CD4-positive, alpha-beta T cell treated with Interleukin-10 for 1 hour (primary cell): ENCODE results near the gene MEGF11.
A peak's percentile ranks its signal among the peaks of the same experiment; 100 is the strongest.

Experiments
- DNase-seq: peaks from one replicate; pipeline ENCODE4 v3.0.0-alpha.2; 2020

The MEGF11 gene

DNA sequence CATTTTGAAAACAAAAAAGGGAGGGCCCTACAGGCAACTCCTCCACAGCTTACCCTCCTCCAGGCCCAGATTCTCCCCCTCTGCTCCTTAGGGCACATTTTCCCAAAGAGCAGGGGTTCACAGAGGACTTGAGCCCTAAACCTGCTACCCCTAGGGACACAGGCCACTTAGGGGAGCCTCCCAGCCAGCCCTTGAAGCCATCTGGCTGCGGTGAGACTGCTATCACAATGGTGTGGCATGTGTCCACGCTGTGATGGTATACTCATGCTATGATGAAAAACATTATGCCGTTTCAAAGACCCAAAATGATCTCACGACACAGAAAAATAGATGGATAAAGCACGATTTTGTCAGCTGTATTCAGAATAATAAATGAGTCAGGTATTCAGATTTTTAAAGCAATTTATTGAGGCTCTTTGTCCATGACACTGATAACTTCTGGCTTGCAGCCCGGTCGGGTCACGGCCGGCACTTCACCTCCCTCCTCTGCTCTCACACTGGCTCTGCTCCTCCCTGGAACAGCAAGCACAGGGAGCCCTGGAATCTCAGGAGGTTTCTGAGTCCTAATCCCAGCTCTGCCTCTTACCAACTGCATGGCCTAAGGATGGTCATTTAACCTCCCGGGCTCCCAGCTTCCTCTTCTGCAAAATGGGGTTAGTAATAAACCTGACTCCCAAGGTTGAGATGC, 115.3 kb downstream of the MEGF11 start:
- DNase-seq, result no peak

GRCh38 chr15:66136948-66137347, 116.6 kb downstream of the MEGF11 start:
- DNase-seq, result no peak

- DNase-seq, result no peak
Observed at GRCh38 chr15:66135664-66136063, 117.9 kb downstream of the MEGF11 start.

DNA sequence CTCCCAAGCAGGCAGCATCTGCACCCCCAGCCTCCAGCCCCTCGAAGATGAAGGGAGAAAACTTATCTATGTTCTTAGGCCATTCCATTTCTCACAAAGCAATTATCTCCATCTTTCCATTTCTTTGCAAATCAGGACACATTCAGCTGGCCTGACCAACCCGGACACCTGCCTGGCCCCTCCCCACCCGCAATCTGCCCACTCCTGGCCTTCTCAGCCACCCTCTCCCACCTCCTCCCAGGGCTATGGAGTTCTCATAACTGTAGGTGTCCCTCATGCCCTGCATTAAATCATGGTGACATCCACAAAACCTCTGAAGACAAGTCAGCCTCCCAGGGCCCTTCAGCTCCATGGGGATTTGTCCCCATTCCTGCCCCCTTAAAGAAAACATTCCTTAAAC, 119.3 kb downstream of the MEGF11 start:
- DNase-seq, result no peak

GRCh38 chr15:66133247-66133885, 120.2 kb downstream of the MEGF11 start:
- no peak for DNase-seq

GRCh38 chr15:66132251-66132816, 121.2 kb downstream of the MEGF11 start:
- no peak for DNase-seq

GRCh38 chr15:66131831-66132230, 121.7 kb downstream of the MEGF11 start:
- DNase-seq, result no peak

DNA sequence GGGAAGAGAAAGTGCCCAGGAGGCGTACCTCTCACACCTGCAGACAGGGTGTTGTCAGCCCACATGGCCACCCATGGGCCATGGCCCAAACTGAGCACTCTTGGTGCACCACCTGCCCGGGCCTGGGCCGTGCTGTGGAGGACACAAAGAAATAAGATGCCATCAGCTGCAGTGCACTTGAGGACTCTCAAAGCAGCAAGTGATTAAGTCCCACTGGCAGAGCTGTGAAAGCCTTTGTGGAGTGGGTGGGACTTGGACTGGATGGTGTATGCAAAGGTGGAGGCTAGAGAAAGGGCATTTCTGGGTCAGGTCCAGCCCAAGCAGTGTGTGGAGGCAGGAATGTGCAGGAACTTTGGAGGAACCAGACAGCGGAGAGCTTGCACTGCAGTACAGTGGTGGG, 122.3 kb downstream of the MEGF11 start:
- no peak for DNase-seq

DNA sequence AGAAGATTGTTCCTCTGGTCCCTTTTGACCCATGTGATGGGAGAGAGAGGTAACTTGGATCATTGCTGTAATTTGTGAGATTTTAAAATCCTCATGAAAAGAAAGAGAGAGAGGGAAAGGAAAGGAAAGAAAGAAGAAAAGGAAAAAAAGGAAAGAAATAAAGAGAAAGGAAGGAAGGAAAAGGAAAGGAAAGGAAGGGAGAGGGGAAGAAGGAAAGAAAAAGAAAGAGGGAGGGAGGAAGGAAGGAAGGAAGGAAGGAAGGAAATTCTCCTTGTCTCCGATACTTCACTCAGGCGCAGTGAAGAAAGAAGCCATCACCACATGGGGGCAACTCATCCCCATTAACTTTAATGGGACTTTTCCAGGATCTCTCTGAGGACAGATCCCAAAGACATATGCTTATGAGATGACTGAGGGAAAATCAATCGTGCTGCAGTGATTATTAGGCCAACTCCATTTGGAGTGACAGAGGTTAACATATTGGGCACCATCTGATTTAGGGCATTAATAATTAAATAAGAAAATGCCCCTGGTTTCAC, 123.0 kb downstream of the MEGF11 start:
- no peak for DNase-seq

DNA sequence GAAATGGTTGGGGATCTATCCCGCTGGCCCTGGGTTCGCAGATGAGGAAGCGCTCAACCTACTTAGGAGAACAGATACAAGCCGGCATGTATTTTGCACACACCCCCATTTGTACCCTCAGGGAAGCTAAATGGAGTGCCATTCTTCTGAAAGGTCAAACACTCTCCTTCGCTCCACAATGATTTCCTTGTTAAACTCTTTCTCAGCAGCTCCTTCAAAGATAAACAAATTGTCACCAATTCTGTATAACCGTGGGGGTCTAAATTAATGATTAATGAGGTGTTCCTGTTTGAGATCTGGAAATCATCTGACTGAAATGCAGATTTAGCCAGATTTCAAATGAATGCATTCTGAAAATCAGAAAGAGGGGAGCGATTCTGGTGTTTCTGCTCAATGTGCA, 124.0 kb downstream of the MEGF11 start:
- DNase-seq, result no peak

DNA sequence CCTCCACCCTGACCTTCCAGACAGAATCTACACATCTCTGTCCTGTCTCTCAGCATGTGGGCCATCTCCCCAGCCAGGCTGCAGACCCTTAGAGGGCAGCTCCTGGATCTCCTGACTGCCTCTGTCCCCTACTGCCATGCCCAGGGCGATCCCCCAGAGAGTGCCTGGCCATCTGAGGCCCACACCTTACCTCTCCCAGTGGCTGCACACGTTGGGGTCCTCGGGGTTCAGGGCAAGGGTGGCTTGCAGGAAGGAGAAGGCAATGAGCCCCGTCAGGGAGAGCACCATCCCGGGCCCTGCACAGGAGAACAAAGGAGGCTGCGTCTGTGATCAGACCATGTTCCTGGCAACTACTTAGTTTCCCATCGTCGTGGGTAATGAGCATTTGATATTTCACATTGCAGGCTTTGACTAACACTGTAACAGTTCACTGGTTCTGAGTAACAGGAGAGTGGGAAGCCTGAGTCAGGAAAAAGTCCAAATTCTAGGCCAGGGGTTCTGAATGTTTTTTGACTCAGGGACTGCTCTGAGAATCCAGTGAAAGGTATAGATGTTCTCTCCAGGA, 125.4 kb downstream of the MEGF11 start:
- DNase-seq, result no peak

DNA sequence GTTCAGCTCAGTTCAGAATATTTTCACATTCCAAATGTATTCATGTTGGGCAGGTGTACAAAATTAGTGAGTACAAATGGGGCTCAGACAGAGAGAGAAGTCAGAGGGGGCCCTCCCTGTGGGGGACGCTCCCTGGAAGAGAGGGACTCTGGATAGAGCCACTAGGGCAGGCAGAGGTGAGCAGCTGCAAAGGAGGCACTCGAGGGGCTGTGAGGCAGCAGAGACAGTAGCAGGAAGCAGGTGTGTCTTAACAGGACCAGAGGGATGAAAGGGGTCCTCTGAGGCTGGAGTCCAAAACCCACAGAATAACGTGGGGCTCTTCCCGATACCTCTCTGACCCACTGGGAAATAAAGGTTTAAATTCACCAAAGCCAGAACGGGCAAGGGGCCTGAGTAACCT, 127.1 kb downstream of the MEGF11 start:
- no peak for DNase-seq

DNA sequence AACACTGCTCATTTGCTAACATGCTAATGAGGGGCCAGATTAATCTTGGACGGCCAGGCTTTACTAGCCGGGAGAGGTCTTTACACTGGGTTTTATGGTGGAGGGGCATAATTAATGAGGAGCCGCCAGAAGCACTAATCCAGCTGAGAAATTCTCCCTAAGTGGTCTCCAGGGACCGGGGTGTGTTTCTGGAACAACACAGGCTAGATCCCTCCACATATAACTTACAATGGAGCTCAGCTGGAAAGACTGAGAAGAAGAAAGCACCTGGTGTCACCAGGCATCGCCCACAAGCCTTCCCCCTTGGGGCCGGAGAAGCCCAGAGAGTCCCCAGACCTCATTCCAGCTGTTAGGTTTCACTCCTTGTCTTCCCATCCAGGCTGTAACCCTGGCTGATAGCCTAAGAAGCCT, 127.5 kb downstream of the MEGF11 start:
- no peak for DNase-seq

- DNase-seq, result no peak
Observed at GRCh38 chr15:66124651-66125050, 128.9 kb downstream of the MEGF11 start.

GRCh38 chr15:66123799-66124198, 129.8 kb downstream of the MEGF11 start:
- DNase-seq, result no peak

GRCh38 chr15:66120422-66120821, 133.1 kb downstream of the MEGF11 start:
- no peak for DNase-seq

DNA sequence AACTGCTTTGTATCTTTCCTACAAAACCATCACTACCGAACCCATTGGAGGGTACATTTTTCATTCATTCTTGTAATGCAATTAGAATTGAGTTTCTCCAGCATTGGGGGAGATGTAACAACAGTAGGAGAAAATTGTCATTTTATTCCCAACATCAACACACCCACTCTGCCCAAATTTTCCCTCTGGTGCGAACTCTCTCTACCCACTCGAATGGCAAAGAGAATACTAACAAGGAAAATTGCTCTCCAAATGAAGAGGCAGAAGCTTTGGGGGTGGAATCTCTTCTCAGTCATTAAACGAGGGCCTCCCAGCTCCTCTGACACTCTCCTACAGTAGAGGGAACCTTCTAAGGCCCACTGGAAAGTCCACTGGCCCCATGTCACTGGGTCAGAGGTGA, 135.7 kb downstream of the MEGF11 start:
- DNase-seq, result no peak

DNA sequence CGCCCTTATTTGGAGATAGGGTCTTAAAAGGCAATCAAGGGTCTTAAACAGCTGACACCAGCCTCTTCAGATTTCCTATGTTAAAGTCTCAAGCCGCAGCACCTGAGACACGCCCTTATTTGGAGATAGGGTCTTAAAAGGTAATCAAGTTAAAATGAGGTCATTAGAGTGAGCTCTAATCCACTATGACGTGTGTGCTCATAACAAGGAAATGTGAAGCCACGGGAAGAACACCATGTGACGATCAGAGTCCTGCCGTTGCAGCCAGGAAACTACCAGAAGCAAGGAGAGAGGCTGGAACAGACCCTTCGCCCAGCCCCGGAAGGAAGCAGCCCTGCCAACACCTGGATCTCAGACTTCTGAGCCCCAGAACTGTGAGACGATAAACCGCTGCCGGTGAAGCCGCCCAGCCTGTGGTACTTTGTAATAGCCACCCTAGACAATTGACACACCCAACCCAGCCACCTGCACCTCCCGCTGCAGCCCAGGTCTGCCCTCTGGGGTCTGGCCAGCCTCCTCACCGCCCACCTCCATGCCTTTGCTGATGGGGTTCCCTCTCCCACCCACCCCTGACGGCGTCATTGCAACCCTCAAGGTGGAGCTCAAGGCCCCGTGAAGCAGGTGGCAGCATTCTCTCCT, 137.9 kb downstream of the MEGF11 start:
- DNase-seq, result peak; percentile 67

DNA sequence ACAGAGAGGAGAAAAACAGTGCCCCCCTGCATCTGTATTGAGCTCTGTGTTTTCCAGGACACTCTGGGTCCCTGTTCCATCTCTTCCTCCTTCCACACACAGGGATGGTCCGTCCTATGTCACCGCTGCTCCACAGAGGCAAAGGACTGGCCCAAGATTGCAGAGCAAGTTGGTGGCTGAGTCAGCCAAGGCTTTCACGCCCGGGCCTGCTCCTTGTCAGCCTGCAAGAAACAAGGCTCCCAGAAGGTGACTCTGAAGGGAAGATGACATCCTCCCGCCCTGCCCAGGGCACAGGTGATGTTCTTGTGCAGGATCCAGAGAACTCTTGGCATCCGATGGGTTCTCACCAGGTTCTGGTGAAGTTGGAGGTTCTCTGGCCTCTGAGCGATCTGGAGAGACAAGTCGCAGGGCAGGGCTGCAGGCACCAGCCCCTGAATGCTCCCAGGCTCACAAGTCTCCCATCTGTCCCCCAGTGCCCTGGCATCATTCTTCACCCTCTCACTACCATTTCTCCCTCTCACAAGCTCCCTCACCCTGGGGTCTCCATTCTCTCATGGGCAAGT, 138.6 kb downstream of the MEGF11 start:
- DNase-seq, result no peak

DNA sequence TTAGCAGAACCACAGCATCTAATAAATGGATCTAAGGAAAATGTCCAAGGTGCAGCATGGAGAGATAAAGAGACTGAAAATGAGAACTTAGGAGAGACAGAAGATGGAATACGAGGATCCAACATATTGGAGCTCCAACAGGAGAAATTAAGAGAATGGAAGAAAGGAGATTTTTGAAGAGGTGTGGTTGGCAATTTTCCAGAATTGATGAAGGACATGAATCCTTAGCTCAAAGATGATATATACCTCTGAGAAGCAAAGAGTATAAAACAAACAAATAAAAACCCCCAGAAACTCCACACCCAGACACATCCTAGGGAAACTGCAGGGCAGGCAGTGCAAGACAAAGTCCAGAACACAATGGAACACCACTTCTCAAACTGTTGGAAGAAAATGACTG, 141.2 kb downstream of the MEGF11 start:
- DNase-seq, result no peak

DNA sequence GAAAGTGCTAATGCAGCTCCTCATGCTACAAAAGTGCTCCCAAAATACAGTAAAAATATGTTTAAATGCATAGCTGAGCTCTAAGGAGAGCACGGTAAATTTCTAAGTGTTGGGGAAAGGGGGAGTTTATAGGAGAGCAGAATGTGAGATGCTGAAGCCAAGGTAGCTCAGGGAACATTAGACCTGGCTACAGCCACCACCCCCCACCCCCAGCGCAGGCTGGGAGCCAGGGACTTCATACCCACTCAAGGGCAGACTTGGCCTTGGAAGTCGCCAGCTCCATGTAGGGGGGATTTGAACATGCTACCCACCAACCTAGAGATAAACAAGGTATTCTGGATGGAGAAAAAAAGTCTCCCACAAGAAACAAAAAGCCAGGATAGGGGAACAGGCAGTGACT, 142.2 kb downstream of the MEGF11 start:
- no peak for DNase-seq

DNA sequence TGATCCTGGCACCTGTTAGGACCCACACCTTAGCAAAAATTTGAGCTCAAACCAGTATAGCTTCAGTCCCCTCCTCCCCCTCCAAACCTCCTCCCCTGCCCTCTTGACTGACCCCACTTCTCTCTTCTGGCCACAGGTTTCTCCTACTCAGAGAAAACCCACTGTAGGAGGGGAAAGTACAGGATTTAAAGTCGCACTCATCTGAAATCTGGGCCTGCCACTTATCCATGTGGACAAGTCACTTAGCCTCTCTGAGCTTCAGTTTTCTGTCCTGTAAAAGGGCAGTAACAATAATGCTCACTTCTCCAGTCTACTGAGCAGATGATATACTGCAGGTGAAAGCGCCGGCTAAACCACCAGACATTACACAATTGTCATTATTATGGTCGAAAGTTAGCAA, 142.7 kb downstream of the MEGF11 start:
- no peak for DNase-seq

DNA sequence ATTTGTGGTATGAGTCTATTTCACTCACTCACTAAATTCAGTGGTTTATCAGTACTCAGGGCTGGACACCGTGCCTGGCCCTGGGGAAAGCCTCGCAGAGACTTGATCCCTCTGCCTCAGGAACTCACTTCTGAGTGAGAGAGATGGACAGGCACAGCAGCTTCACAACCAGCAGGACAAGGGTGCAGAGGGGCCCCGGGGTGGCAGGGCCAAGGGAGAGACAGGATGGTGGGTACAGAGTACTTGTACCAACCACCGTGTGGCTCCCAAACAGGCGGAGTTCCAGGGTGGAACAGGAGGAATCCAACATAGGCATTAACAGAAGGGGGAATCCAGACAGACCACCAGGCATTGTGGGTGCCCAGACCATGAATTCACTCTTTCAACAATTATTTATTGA, 143.7 kb downstream of the MEGF11 start:
- no peak for DNase-seq
